LoVo (cell line): Measurements from ENCODE around the gene ERBB4.

Experiments used
- DNase-seq: peaks from one replicate; pipeline ENCODE4 v3.0.0-alpha.2; 2016; ENCODE audit warnings: low spot score

ERBB4 gene

DNA sequence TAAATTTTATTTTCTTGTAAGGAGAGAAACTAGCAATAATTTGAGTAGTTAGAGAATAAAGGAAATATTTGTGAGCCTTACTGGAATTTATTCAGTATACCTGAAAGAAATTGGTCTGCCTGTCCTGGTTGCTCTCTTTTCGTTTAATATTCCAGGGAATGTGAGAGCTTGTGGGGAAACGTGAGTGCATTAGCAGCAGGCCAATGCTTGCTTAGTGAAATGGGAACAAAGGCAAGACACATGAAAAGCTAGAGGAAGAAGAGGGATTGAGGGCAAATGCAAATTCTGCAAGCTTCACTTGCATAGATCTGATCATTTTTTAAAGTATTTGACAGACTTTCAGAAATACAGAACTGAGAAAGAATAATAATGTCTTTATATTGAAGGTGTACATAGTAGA is 111.0 kb downstream of the ERBB4 start:
- no peak for DNase-seq

GRCh38 chr2:212426637-212427412 is 111.8 kb downstream of the ERBB4 start:
- DNase-seq = no peak

GRCh38 chr2:212424082-212424481 is 114.5 kb downstream of the ERBB4 start:
- DNase-seq = peak; percentile 6

DNA sequence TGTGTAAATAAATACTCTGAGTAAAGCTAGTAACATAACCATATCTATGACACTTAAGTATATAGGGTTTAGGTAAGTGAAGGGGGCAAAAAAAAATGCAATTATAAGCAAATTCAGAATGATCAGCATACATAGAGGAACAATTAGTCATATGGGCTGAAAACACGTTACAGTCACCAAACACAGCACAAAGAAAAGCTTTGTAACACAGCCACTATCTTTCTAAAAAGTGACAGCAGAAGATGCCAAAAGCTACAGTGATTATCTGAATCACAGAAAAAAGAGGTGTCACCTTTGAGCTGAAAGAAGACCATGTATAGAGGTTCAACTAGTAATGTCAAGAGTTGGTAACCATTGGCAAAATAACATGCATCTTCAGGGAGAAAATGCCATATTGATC is 115.5 kb downstream of the ERBB4 start:
- no peak for DNase-seq

GRCh38 chr2:212421556-212422334 is 116.9 kb downstream of the ERBB4 start:
- DNase-seq = no peak

- no peak for DNase-seq
Observed at GRCh38 chr2:212416086-212416485, 122.5 kb downstream of the ERBB4 start.

DNA sequence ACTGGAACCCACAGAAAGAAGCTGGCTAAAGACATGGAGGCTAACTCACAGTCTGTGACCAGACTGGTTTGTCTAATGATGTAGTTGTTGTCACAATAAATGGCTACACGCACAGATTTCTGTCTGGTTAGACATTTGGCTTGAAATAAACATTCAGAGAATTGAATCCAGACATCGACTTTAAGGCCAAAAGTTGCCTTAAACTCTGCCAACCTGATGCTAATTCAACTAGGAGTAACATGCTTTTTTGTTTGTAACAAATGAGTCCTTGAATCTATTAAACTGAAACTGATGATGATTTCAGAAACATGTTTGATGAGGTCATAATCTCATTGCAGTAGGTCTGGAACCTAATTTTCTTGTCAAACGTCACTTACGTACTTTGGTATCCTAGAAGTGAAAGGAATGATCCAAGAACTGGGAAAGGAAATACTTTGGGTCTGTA is 123.8 kb downstream of the ERBB4 start:
- no peak for DNase-seq

GRCh38 chr2:212409560-212409959 is 129.0 kb downstream of the ERBB4 start:
- DNase-seq = no peak

DNA sequence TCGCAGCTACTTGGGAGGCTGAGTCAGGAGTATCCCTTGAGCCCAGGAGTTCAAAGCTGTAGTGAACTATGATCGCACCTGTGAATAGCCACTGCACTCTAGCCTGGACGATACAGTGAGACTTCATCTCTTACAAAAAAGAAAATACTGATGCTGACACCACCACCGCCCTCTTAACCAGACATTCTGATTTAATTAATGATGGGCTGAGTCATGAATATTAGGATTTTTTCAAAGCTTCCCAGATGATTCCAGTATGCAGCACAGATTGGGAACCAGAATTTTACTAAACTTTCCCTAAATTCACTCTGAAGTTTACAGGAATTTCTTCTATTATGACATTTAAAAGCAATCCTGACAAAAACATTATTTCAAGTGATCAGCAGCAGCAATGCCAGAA is 130.1 kb downstream of the ERBB4 start:
- no peak for DNase-seq

GRCh38 chr2:212406716-212407115 is 131.9 kb downstream of the ERBB4 start:
- no peak for DNase-seq

- DNase-seq = no peak
Observed at GRCh38 chr2:212402316-212402715, 136.3 kb downstream of the ERBB4 start.

DNA sequence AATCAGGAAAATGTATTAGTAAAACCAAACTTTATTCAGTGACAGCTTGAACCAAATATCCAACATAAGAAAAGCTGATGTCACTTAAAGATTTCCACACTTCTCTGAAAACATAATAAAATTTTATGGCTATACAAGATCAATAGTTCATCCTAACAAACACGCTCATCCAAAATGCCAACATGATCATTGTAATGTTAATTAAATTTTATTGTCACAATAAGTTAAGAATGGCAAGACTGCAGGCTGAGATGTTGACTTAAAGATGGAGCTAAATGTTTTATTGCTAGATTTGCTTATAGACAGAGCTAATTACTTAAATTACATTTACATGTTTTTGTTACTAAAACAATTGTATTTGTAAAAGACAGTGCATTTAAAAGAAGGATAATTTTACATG is 140.3 kb downstream of the ERBB4 start:
- no peak for DNase-seq

GRCh38 chr2:212392544-212392943 is 146.1 kb downstream of the ERBB4 start:
- no peak for DNase-seq

GRCh38 chr2:212392043-212392442 is 146.6 kb downstream of the ERBB4 start:
- DNase-seq = no peak

DNA sequence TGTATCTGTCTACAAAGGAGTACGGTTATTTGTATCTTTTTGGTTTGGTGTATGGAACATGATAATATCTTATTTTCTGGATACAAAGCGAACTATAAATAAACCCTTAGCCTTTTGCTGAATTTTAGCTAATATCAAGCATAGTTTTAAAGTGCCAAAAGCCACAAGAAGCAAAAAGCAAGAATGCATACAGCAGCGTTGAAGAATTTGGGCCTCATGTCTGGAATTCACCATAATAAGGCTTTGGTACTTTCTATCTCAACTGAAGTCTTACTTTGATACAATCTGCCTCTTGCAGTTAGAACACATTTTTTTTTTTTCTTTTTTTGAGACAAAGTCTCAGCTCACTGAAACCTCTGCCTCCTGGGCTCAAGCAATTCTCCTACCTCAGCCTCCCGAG is 151.5 kb downstream of the ERBB4 start:
- DNase-seq = no peak

GRCh38 chr2:212385241-212385640 is 153.4 kb downstream of the ERBB4 start:
- DNase-seq = no peak

DNA sequence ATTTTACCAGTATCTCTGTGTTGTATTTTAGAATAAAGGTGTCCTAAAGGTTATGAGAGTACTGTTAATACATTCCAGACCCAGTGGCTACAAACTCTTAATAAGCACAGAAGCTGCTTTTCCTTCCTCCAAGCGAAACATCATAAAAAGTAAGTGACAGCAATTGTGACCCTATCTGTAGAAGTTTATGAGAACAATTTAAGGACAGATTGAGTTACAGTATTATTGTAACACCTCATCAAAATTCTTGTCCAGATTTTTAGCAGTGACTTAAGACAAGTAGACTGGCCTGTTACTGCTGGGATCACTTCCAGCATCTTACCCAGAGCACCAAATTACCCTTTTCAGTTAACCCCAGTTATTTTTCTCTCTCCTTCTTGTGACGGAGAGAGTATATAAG is 154.6 kb downstream of the ERBB4 start:
- no peak for DNase-seq

GRCh38 chr2:212381428-212382102 is 157.0 kb downstream of the ERBB4 start:
- DNase-seq = no peak

GRCh38 chr2:212379103-212379502 is 159.5 kb downstream of the ERBB4 start:
- DNase-seq = no peak

DNA sequence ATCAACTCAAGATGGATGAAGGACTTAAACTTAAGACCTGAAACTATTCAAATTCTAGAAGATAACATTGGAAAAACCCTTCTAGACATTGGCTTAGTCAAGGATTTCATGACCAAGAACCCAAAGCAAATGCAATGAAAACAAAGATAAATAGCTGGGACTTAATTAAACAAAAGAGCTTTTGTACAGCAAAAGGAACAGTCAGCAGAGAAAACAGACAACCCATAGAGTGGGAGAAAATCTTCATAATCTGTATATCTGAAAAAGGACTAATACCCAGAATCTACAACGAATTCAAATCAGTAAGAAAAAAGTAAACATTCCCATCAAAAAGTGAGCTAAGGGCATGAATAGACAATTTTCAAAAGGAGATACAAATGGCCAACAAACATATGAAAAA is 171.2 kb downstream of the ERBB4 start:
- DNase-seq = no peak

DNA sequence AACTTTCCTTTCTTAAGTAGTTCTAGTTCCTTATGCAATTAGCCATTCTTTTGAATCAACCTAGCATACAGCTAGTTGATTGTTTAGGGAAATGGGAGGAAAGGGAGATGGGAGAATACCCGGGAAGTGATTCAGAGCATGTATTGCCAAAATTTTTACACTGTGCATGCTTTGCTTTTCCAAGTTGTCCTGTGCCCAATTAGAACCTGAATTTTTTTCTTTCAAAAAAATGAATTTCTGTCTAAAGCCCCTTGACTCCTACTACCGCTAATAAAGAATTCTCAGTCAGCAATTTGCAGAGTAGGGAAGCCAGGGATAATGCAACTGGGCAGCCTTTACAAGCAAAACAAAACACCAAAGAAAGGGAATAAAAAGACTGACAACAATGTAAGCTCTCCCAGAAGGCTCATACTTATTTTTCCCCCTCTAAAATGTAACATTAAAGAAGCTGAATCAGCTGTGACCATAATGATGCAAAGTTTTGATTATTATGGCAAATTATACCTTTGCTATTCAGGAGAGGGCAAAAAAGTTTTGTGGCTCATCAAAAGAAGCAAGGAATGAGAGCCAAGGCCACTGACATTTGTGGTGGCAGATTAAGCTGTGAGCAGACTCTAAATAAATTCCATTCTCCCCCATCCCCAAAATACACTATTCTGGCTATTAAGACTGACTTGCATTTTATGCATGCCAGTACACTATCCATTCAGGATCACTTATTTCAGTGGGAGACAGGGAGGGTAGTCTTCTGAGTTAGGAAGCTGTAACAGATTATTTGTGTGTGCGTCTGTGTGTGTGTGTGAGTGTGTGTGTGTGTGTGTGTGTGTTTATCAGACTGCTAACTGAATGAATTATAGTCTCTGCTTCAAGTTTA is 174.3 kb downstream of the ERBB4 start:
- DNase-seq = no peak

DNA sequence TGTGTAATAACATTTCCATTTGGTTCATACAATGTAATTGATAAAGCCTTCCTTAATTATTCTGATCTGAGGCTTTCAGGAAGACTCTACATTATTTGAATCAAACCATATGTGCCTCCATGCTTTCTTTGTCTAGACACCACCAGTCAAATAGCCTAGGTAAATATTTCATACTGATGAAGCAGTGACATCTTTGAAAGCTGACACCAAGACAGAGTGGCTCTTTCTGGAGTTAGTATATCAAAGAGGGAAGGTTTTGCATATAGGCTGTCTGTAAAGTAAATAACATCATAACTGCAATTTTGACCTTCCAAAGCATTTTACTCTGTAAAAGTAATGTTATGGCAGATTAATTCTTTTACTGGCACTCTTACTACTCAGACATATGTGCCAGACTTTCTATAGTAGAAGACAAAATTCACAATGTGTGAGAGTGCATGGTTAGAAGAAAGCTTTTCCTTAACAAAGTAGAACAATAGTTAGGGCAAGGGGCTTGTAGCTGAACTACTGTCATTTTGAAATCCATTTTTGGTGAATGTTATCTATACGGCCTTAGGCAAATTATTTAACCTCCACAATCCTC is 177.3 kb downstream of the ERBB4 start:
- DNase-seq = no peak
